Measurements from ENCODE around the gene CTSH.
"Not testable (repeated sequence)": the region's sequence is repeated elsewhere in the genome, so short reads cannot be mapped to it uniquely, and the experiment has no call there.

CTSH gene

DNA sequence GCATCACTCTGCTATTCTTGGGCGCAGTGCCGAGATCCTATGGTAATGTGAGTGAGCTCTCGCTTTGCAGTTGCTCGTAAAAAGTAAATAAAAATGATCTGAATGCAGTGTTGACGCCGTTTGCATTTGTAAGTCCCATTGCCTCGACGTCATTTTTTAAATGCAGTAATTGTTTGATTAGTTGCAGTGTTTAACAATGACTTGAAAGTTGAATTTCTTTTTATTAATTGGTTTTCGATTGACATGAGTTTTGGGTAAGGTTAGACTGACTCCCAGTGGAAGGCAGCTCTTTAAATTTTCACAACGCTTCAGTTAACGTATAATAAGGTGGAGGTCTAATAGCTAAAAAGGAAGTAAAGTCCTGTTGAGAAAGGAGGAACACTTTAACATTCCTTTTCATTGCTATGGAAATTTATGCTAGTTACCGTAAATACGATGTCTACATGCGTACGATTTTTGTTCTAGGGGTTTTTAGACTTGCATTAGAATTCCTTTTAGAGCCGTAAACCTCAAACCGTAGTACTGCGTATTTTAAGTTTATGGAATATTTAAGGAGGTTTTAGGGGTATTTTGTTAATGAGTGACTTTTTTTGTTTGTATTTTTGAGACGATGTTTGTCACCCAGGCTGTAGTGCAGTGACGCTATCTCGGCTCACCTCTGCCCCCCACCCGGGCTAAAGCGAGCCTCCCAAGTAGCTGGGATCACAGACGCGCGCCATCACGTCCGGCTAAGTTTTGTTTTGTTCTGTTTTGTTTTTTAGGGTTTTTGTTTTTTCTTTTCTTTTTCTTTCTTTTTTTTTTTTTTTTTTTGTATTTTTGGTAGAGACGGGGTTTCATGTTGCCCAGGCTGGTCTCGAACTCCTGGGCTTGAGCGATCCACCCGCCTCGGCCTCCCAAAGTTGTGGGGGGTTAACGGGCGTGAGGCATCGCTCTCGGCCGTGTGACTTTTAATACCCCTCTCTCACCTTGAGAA, 70.8 kb downstream of the CTSH start:
- Mint-ChIP-seq H3K4me1 (peaks cover 44% of the 10 kb centered on the region), H3K27me3 (no peaks in the 10 kb centered on the region), H3K27ac (peak overlapping the region; percentile 99), H3K4me3 (peak overlapping the region; percentile 89), H3K36me3 (peaks cover 15% of the 10 kb centered on the region), H3K9me3 (no peaks in the 10 kb centered on the region)
- no peak for ATAC-seq

DNA sequence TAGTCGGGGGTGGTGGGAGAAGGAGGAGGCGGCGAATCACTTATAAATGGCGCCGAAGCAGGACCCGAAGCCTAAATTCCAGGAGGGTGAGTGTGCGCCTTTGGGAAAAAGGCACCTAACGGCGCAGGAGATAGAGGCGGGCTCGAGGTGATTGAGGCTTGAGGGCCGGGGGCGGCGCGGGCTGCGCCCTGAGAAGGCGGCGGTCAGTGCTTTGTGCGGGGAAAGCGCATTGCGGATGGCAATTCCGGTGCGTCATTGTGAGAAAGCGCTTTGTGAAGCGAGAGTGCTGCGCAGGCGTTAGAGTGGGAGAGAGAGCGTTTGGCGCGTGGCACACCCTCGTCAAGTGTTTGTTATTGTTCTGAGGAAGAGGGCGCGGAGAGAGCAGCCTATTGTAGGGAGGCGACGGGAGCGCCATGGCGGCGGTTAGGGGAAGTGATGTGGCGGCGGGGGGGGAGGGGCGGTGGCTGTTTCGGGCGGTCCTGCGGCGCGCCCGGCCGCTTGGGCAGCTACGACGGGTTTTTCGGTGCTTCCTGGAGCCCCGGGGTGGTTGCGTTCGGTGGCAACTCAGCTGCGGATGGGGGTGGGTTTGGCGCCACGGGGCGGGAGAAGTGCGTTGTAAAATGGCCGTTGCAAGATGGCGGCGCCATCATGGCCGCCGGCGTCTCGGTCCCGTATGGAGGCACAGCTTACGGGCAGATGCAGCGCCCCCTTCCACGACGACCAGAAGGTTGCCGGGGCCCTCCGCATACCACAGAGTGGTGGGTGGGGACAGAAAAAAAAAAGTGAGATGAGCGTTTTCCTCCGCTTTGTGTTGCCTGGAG, 71.7 kb downstream of the CTSH start:
- Mint-ChIP-seq H3K9me3 (no peaks in the 10 kb centered on the region), H3K27ac (peak overlapping the region; percentile 99), H3K4me1 (peaks cover 38% of the 10 kb centered on the region), H3K27me3 (no peaks in the 10 kb centered on the region), H3K4me3 (peak overlapping the region; percentile 89), H3K36me3 (peaks cover 15% of the 10 kb centered on the region)
- peak; percentile 86 for ATAC-seq

DNA sequence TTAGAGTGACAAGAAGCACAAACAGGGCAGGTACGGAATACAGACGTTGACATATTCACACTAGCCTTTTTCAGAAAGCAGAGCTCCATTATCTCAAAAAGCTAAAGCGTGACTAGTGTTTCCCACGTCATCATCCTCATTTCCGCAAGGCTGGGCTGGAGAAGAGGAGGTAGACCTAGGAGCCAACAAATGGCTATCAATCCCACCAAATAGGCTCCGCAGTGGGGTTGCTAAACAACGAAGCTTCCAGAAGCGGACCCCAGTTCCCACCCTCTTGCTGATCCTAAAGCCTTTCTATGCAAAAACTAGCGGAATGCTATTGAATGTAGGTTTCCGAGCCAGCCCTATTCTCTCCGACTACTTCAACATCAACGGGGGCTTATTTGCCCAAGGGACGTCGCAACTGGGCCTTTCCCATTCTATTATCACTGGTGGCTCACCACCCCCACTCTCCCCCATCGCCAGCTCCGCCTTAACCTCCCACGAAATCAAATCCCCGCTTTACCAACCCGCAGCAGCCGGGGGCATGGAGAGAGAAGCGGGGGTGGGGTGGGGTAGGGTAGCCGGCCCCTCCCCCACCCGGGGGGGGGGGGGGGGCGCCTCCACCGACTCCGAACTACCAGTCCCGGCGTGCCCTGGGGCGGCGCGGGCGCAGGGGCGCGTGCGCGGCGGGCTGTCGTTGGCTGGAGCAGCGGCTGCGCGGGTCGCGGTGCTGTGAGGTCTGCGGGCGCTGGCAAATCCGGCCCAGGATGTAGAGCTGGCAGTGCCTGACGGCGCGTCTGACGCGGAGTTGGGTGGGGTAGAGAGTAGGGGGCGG, 72.5 kb downstream of the CTSH start, which contains the start of gene MORF4L1:
MORF4L1 (plus strand) TSS at position 736 of the 817 bp plus-strand sequence. CDS start 128 bp downstream, outside the sequence.
- Mint-ChIP-seq H3K4me1 (peaks cover 30% of the 10 kb centered on the region), H3K27ac (peak within 1 kb of the TSS; percentile 99), H3K4me3 (peak within 1 kb of the TSS; percentile 89), H3K27me3 (no peaks in the 10 kb centered on the region), H3K36me3 (peaks cover 15% of the 10 kb centered on the region), H3K9me3 (no peaks in the 10 kb centered on the region)
- ATAC-seq: peak; percentile 94

DNA sequence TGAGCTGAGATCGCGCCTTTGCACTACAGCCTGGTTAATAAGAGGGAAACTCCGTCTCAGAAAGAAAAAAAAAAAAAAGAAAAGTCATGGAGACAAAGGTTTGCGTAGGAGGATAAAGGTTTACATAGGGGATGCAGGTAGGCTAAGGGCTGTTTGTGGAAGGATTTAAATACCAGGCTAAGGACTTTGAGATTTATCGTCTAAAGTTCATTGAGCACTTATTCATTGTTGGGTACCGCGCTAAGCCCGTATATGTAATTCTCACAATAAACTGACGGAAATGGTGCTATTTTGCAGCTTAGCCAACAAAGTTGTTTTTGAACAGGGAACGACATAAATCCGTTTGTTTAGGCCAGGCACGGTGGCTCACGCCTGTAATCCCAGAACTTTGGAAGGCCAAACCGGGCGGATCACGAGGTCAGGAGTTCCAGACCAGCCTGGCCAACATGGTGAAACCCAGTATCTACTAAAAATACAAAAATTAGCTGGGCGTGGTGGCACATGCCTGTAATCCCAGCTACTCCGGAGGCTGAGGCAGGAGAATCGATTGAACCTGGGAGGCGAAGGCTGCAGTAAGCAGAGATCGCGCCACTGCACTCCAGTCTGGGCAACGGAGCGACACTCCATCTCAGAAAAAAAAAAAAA, 73.2 kb downstream of the CTSH start:
- Mint-ChIP-seq H3K27ac (peak overlapping the region; percentile 99), H3K36me3 (peaks cover 15% of the 10 kb centered on the region), H3K4me1 (peaks cover 26% of the 10 kb centered on the region), H3K4me3 (peak overlapping the region; percentile 74)
- not testable (repeated sequence) for H3K9me3 Mint-ChIP-seq, ATAC-seq, H3K27me3 Mint-ChIP-seq
